ENCODE data around the gene TRIO. TPM values are rescaled to one million over a fixed set of nuclear protein-coding genes. Genes with fewer than 3 reads are reported as not detected.

TRIO gene
- total and polyA plus RNA-seq, 10 of the 15 experiments (the other 5 are each of a cell fraction or from before 2014, with no cell fraction given), result 5.1 to 96.4 (median 44.6) TPM

DNA sequence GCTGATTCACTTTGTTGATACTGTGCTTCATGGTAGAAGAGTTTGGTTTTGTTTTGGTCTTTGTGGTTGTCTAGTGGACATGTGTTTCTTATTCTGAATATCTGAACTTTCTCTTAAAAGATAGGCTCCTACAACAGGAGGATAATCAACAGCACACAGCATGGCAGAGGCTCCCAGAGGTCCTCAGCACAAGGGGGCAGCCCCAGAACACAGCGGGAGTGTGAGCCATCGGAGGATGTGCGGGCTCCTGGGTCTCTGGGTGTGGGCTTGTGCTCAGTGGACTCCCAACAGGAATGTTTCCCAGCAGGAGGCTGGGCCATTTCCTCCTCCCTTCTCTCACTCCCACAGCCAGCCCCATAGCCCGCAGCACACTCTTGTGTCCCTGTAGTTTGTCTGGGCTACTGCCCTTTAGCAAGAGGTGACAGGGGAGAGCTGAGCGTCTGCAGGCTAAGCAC lies 274.2 kb downstream of the TRIO start (continued):
- TF ChIP-seq NFIC (IDR thresholded peaks at IDR 0.05; ENCODE audit: low read depth, low read length), result peak; percentile 52; the same call in 1 of the 2 replicates
- TF ChIP-seq, protein P1, sequence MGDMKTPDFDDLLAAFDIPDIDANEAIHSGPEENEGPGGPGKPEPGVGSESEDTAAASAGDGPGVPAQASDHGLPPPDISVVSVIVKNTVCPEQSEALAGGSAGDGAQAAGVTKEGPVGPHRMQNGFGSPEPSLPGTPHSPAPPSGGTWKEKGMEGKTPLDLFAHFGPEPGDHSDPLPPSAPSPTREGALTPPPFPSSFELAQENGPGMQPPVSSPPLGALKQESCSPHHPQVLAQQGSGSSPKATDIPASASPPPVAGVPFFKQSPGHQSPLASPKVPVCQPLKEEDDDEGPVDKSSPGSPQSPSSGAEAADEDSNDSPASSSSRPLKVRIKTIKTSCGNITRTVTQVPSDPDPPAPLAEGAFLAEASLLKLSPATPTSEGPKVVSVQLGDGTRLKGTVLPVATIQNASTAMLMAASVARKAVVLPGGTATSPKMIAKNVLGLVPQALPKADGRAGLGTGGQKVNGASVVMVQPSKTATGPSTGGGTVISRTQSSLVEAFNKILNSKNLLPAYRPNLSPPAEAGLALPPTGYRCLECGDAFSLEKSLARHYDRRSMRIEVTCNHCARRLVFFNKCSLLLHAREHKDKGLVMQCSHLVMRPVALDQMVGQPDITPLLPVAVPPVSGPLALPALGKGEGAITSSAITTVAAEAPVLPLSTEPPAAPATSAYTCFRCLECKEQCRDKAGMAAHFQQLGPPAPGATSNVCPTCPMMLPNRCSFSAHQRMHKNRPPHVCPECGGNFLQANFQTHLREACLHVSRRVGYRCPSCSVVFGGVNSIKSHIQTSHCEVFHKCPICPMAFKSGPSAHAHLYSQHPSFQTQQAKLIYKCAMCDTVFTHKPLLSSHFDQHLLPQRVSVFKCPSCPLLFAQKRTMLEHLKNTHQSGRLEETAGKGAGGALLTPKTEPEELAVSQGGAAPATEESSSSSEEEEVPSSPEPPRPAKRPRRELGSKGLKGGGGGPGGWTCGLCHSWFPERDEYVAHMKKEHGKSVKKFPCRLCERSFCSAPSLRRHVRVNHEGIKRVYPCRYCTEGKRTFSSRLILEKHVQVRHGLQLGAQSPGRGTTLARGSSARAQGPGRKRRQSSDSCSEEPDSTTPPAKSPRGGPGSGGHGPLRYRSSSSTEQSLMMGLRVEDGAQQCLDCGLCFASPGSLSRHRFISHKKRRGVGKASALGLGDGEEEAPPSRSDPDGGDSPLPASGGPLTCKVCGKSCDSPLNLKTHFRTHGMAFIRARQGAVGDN (IDR thresholded peaks at IDR 0.05), result no peak

DNA sequence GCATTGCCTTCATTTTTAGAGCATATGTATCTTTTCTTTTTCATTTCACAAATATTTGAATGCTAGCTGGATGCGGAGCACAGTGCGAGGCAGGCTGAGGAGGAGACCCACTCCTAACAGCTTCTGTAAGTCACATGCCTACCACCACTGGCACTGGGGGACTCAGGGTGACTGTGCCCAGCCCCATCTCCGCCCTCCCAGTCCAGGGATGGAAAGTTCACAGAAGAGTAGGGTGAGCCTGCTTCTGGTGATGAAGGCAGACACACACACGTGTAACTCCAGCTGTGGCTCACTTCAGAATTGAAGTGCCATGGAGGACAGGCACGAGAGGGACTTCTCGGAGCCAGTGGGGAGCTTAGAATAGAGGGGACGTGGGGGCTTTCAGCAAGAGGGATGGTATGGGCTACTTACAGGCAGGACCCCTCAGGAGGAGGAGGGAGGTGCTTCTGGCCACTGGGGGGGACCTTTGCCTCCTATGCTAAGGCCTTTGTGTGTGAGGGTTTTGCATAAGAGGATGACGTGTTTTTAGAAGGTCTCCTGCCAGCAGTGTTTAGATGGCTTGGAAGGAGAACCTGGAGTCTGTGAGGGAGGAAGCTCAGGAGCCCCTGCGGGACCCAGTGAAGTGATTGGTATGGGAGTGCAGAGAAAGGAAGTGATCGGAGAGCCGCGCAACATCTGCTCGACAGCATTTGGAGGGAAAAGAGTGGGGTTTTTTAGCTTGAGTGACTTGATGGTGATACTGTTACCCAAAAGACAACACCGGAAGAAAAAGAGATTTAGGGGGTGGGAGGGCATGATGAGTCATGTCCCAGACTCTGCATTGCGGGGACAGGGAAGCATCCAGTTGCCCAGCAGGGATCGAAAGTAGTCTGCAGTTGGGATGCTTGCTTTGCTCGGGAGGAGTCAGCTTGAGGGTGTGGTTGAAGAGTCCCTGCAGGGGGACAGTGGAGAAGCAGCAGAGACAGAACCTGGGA lies 274.9 kb downstream of the TRIO start:
- ChIA-PET POLR2A (no interaction called here), RAD21 (ENCODE audit: unreplicated experiment) (interaction anchor here (1.4 kb wide), 1 partner anchor 19 kb away, joined by 4 read pairs; no protein-coding TSS in a partner anchor), SMC1A (ENCODE audit: uncharacterized antibody, unreplicated experiment) (interaction anchor here (0.8 to 2.0 kb wide), 4 partner anchors 31 to 230 kb away, joined by 3 to 9 read pairs (median 4); no protein-coding TSS in a partner anchor), CTCF (interaction anchor here (1.9 to 2.7 kb wide), 2 partner anchors 18 to 66 kb away, joined by 6 to 9 read pairs; no protein-coding TSS in a partner anchor)
- Histone ChIP-seq H3K36me3 (ENCODE audit: control insufficient read depth in 2 of 2, insufficient read depth in 2 of 2, low read length in 1 of 2) (peaks cover 25 to 40% of the 10 kb centered on the region in 2 experiments), H3K79me2 (ENCODE audit: control insufficient read depth, insufficient read depth, low read length) (no peaks in the 10 kb centered on the region), H3K27me3 (replicated peaks in 1 of 2; ENCODE audit: control insufficient read depth in 2 of 2, insufficient read depth in 2 of 2, low read length in 1 of 2) (no peaks in the 10 kb centered on the region), H3K9ac (ENCODE audit: control insufficient read depth, insufficient read depth, low read length) (no peak overlapping the region), H3K4me2 (ENCODE audit: control insufficient read depth, insufficient read depth) (peak overlapping the region; percentile 11; the same call in 1 of the 2 replicates), H4K20me1 (ENCODE audit: control insufficient read depth, insufficient read depth) (no peaks in the 10 kb centered on the region), H3K9me3 (replicated peaks; ENCODE audit: control insufficient read depth, insufficient read depth, low read length) (no peaks in the 10 kb centered on the region), H3K4me3 (no peak overlapping the region), H2AFZ (ENCODE audit: control insufficient read depth, low read depth, low read length) (no peak overlapping the region), H3K27ac (ENCODE audit: control insufficient read depth, insufficient read depth) (peak overlapping the region; percentile 91), H3K4me1 (ENCODE audit: control insufficient read depth, insufficient read depth, low read length) (peaks cover 41% of the 10 kb centered on the region)
- in situ Hi-C loops (cut with MboI), result no loop called here
- no TSS peak for BruUV-seq (replicated peaks)
- DNase-seq (ENCODE audit: low read depth, low spot score), result no peak
- WGBS (ENCODE audit: insufficient coverage, insufficient replicate concordance, low lambda C conversion rate, missing lambda C conversion rate), result 98% methylated on average over 17 of the region's 17 CpGs
- intact Hi-C loops (cut with micrococcal nuclease; ENCODE audit: unreplicated experiment), result no loop called here
- TF ChIP-seq, protein P2, sequence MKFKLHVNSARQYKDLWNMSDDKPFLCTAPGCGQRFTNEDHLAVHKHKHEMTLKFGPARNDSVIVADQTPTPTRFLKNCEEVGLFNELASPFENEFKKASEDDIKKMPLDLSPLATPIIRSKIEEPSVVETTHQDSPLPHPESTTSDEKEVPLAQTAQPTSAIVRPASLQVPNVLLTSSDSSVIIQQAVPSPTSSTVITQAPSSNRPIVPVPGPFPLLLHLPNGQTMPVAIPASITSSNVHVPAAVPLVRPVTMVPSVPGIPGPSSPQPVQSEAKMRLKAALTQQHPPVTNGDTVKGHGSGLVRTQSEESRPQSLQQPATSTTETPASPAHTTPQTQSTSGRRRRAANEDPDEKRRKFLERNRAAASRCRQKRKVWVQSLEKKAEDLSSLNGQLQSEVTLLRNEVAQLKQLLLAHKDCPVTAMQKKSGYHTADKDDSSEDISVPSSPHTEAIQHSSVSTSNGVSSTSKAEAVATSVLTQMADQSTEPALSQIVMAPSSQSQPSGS (IDR thresholded peaks at IDR 0.05; ENCODE audit: low read length), result no peak
- TF ChIP-seq POU2F2 (IDR thresholded peaks at IDR 0.05; ENCODE audit: borderline replicate concordance, low read depth, low read length) (no peak), EED (IDR thresholded peaks at IDR 0.05; ENCODE audit: low read depth) (no peak), IRF4 (IDR thresholded peaks at IDR 0.05; ENCODE audit: low read depth, low read length) (no peak)
- TF ChIP-seq, protein P3, sequence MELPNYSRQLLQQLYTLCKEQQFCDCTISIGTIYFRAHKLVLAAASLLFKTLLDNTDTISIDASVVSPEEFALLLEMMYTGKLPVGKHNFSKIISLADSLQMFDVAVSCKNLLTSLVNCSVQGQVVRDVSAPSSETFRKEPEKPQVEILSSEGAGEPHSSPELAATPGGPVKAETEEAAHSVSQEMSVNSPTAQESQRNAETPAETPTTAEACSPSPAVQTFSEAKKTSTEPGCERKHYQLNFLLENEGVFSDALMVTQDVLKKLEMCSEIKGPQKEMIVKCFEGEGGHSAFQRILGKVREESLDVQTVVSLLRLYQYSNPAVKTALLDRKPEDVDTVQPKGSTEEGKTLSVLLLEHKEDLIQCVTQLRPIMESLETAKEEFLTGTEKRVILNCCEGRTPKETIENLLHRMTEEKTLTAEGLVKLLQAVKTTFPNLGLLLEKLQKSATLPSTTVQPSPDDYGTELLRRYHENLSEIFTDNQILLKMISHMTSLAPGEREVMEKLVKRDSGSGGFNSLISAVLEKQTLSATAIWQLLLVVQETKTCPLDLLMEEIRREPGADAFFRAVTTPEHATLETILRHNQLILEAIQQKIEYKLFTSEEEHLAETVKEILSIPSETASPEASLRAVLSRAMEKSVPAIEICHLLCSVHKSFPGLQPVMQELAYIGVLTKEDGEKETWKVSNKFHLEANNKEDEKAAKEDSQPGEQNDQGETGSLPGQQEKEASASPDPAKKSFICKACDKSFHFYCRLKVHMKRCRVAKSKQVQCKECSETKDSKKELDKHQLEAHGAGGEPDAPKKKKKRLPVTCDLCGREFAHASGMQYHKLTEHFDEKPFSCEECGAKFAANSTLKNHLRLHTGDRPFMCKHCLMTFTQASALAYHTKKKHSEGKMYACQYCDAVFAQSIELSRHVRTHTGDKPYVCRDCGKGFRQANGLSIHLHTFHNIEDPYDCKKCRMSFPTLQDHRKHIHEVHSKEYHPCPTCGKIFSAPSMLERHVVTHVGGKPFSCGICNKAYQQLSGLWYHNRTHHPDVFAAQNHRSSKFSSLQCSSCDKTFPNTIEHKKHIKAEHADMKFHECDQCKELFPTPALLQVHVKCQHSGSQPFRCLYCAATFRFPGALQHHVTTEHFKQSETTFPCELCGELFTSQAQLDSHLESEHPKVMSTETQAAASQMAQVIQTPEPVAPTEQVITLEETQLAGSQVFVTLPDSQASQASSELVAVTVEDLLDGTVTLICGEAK (IDR thresholded peaks at IDR 0.05; ENCODE audit: borderline replicate concordance), result no peak
- no peak for ATAC-seq
- no peak for FAIRE-seq
